Endothelial cell of hepatic sinusoid (primary cell): ENCODE results near the gene SERPING1.
"Not testable (repeated sequence)": the region's sequence is repeated elsewhere in the genome, so short reads cannot be mapped to it uniquely, and the experiment has no call there.

Experiments used
- in situ Hi-C: cut with HindIII; loops from 2 replicates; pipeline ENCODE4 v1.10.0; 2017; ENCODE audit warnings: low sequenced_read_pairs

Gene SERPING1

GRCh38 chr11:57649826-57650738 is 52.6 kb downstream of the SERPING1 start, which contains the start of gene YPEL4:
TSS of gene YPEL4 (minus strand) at chr11:57649912. CDS start at chr11:57647107, 2,805 bp downstream.
- in situ Hi-C loops = no loop called here

- in situ Hi-C loops = no loop called here
These were observed 53.2 kb downstream of the SERPING1 start for GRCh38 chr11:57650739-57651090.

- in situ Hi-C loops = no loop called here
These were observed 53.9 kb downstream of the SERPING1 start for GRCh38 chr11:57651408-57651807.

- in situ Hi-C loops = not testable (repeated sequence)
These were observed 54.7 kb downstream of the SERPING1 start for GRCh38 chr11:57652230-57652629.

- in situ Hi-C loops = no loop called here
These were observed 55.2 kb downstream of the SERPING1 start for GRCh38 chr11:57652662-57653061.

- in situ Hi-C loops = no loop called here
These were observed 55.7 kb downstream of the SERPING1 start for GRCh38 chr11:57653163-57653562.

GRCh38 chr11:57656885-57657193 is 59.4 kb downstream of the SERPING1 start:
- in situ Hi-C loops = no loop called here

- in situ Hi-C loops = no loop called here
These were observed 59.9 kb downstream of the SERPING1 start, which contains the start of gene CLP1 for GRCh38 chr11:57657194-57658022. TSS of gene CLP1 (plus strand) at chr11:57657762. CDS start at chr11:57659477, 1,715 bp downstream.

GRCh38 chr11:57658023-57658361 is 60.5 kb downstream of the SERPING1 start:
- in situ Hi-C loops = no loop called here

GRCh38 chr11:57659669-57660068 is 62.2 kb downstream of the SERPING1 start:
- in situ Hi-C loops = loop anchor here (5.0 kb wide), 1 partner anchor 143 kb away; no protein-coding TSS in a partner anchor

GRCh38 chr11:57662893-57663292 is 65.4 kb downstream of the SERPING1 start:
- in situ Hi-C loops = loop anchor here (5.0 kb wide), 1 partner anchor 139 kb away; no protein-coding TSS in a partner anchor

GRCh38 chr11:57663975-57664374 is 66.5 kb downstream of the SERPING1 start:
- in situ Hi-C loops = loop anchor here (5.0 kb wide), 1 partner anchor 138 kb away; no protein-coding TSS in a partner anchor
